Measurements from ENCODE around the gene TBC1D14. TPM values are rescaled to one million over a fixed set of nuclear protein-coding genes. Genes with fewer than 3 reads are reported as not detected.

TBC1D14 gene
- total RNA-seq, 1 experiment from 2014 or later, result 36.3 TPM

GRCh38 chr4:6901669-6902317 is 7.8 kb upstream of the TBC1D14 start:
- no peaks in the 10 kb centered on the region for H3K4me1 ChIP-seq (ENCODE audit: control insufficient read depth, insufficient read depth, low read length)
- in situ Hi-C loops (cut with HindIII; ENCODE audit: low pct_unique_long_range_greater_than_20kb, low sequenced_read_pairs) (no loop called here), intact Hi-C loops (cut with micrococcal nuclease; ENCODE audit: unreplicated experiment) (no loop called here)
- ChIA-PET POLR2A (no interaction called here), CTCF (no interaction called here)
- no peak overlapping the region for H3K27ac ChIP-seq (ENCODE audit: low read length)
- no TSS peak for BruUV-seq (replicated peaks)
- H3K27me3 ChIP-seq (ENCODE audit: control insufficient read depth, insufficient read depth, low read length), result no peaks in the 10 kb centered on the region
- no peaks in the 10 kb centered on the region for H3K9me3 ChIP-seq (ENCODE audit: control insufficient read depth, insufficient read depth, low read depth, low read length)
- no peaks in the 10 kb centered on the region for H3K36me3 ChIP-seq (ENCODE audit: control insufficient read depth, insufficient read depth, low read length)
- no peak for TF ChIP-seq TCF7L2 (IDR thresholded peaks at IDR 0.05; ENCODE audit: low read depth, low read length)
- no peak for TF ChIP-seq SIN3A (IDR thresholded peaks at IDR 0.05; ENCODE audit: borderline replicate concordance, insufficient read depth, low read depth, low read length)
- no peak for TF ChIP-seq REST (IDR thresholded peaks at IDR 0.05; ENCODE audit: insufficient read depth in 1 of 2, low read depth in 2 of 2, low read length in 1 of 2)
- TF ChIP-seq CTCF (IDR thresholded peaks at IDR 0.05), result no peak
- TF ChIP-seq POLR2AphosphoS5 (IDR thresholded peaks at IDR 0.05; ENCODE audit: low read depth, low read length), result no peak
- ATAC-seq (0 out of 2 replicates have a peak, but pooled peaks have one; percentile 46), DNase-seq (ENCODE audit: low read depth, low spot score) (no peak)
- H3K4me3 ChIP-seq (ENCODE audit: low read depth in 2 of 2, low read length in 2 of 2), result no peak overlapping the region

GRCh38 chr4:6902318-6903042 is 7.1 kb upstream of the TBC1D14 start:
- no peaks in the 10 kb centered on the region for H3K36me3 ChIP-seq (ENCODE audit: control insufficient read depth, insufficient read depth, low read length)
- DNase-seq (ENCODE audit: low read depth, low spot score), result no peak
- TF ChIP-seq POLR2AphosphoS5 (IDR thresholded peaks at IDR 0.05; ENCODE audit: low read depth, low read length) (no peak), TCF7L2 (IDR thresholded peaks at IDR 0.05; ENCODE audit: low read depth, low read length) (no peak), SIN3A (IDR thresholded peaks at IDR 0.05; ENCODE audit: borderline replicate concordance, insufficient read depth, low read depth, low read length) (no peak), REST (IDR thresholded peaks at IDR 0.05; ENCODE audit: insufficient read depth in 1 of 2, low read depth in 2 of 2, low read length in 1 of 2) (no peak), CTCF (IDR thresholded peaks at IDR 0.05) (no peak)
- no peaks in the 10 kb centered on the region for H3K27me3 ChIP-seq (ENCODE audit: control insufficient read depth, insufficient read depth, low read length)
- POLR2A ChIA-PET, result no interaction called here
- CTCF ChIA-PET, result no interaction called here
- H3K27ac ChIP-seq (ENCODE audit: low read length), result no peak overlapping the region
- intact Hi-C loops (cut with micrococcal nuclease; ENCODE audit: unreplicated experiment), result no loop called here
- H3K4me3 ChIP-seq (ENCODE audit: low read depth in 2 of 2, low read length in 2 of 2), result no peak overlapping the region
- H3K4me1 ChIP-seq (ENCODE audit: control insufficient read depth, insufficient read depth, low read length), result peaks cover 3% of the 10 kb centered on the region; the same call in 1 of the 2 replicates
- BruUV-seq (replicated peaks), result no TSS peak
- in situ Hi-C loops (cut with HindIII; ENCODE audit: low pct_unique_long_range_greater_than_20kb, low sequenced_read_pairs), result no loop called here
- H3K9me3 ChIP-seq (ENCODE audit: control insufficient read depth, insufficient read depth, low read depth, low read length), result no peaks in the 10 kb centered on the region
- no peak for ATAC-seq
